ENCODE measurements around the gene SLC22A13.
"Not testable (repeated sequence)": the region's sequence is repeated elsewhere in the genome, so short reads cannot be mapped to it uniquely, and the experiment has no call there.

Gene SLC22A13

GRCh38 chr3:38265604-38266307 is at the start of gene SLC22A13:
Gene SLC22A13 (plus strand): TSS chr3:38265812. CDS start chr3:38265861, 49 bp downstream.
- no peak for FAIRE-seq
- DNase-seq (ENCODE audit: low spot score) = no peak

GRCh38 chr3:38219609-38220197 is 45.9 kb upstream of the SLC22A13 start:
- no peak for DNase-seq (ENCODE audit: low spot score)
- FAIRE-seq = no peak

GRCh38 chr3:38221005-38221404 is 44.6 kb upstream of the SLC22A13 start:
- FAIRE-seq = no peak
- no peak for DNase-seq (ENCODE audit: low spot score)

- no peak for DNase-seq (ENCODE audit: low spot score)
- no peak for FAIRE-seq
Measured at GRCh38 chr3:38222032-38222634, 43.5 kb upstream of the SLC22A13 start.

- FAIRE-seq = no peak
Measured at GRCh38 chr3:38224357-38224756, 41.3 kb upstream of the SLC22A13 start.

GRCh38 chr3:38226273-38226672 is 39.3 kb upstream of the SLC22A13 start:
- no peak for FAIRE-seq
- no peak for DNase-seq (ENCODE audit: low spot score)

More at GRCh38 chr3:38224357-38224756, 41.3 kb upstream of the SLC22A13 start:
- DNase-seq (ENCODE audit: low spot score) = no peak

GRCh38 chr3:38227989-38228388 is 37.6 kb upstream of the SLC22A13 start:
- DNase-seq (ENCODE audit: low spot score) (no peak), FAIRE-seq (no peak)

GRCh38 chr3:38229036-38229435 is 36.6 kb upstream of the SLC22A13 start:
- no peak for FAIRE-seq
- no peak for DNase-seq (ENCODE audit: low spot score)

GRCh38 chr3:38232701-38233100 is 32.9 kb upstream of the SLC22A13 start:
- no peak for DNase-seq (ENCODE audit: low spot score)
- no peak for FAIRE-seq

GRCh38 chr3:38235466-38235865 is 30.1 kb upstream of the SLC22A13 start:
- no peak for DNase-seq (ENCODE audit: low spot score)
- no peak for FAIRE-seq

- no peak for DNase-seq (ENCODE audit: low spot score)
- no peak for FAIRE-seq
Measured at GRCh38 chr3:38238416-38239008, 27.1 kb upstream of the SLC22A13 start.

GRCh38 chr3:38242812-38243211 is 22.8 kb upstream of the SLC22A13 start:
- not testable (repeated sequence) for FAIRE-seq

GRCh38 chr3:38245930-38246329 is 19.7 kb upstream of the SLC22A13 start:
- DNase-seq (ENCODE audit: low spot score) (no peak), FAIRE-seq (no peak)

More at GRCh38 chr3:38242812-38243211, 22.8 kb upstream of the SLC22A13 start:
- DNase-seq (ENCODE audit: low spot score) = not testable (repeated sequence)

- DNase-seq (ENCODE audit: low spot score) (peak; percentile 68), FAIRE-seq (peak; percentile 92)
Measured at GRCh38 chr3:38247366-38248035, 18.1 kb upstream of the SLC22A13 start.

GRCh38 chr3:38250198-38250597 is 15.4 kb upstream of the SLC22A13 start:
- FAIRE-seq (no peak), DNase-seq (ENCODE audit: low spot score) (no peak)

- FAIRE-seq = no peak
- DNase-seq (ENCODE audit: low spot score) = no peak
Measured at GRCh38 chr3:38251197-38251596, 14.4 kb upstream of the SLC22A13 start.

GRCh38 chr3:38253704-38254103 is 11.9 kb upstream of the SLC22A13 start:
- DNase-seq (ENCODE audit: low spot score) (no peak), FAIRE-seq (no peak)

GRCh38 chr3:38254872-38255271 is 10.7 kb upstream of the SLC22A13 start:
- DNase-seq (ENCODE audit: low spot score) = no peak
- FAIRE-seq = no peak

- DNase-seq (ENCODE audit: low spot score) (no peak), FAIRE-seq (no peak)
Measured at GRCh38 chr3:38255627-38256026, 10.0 kb upstream of the SLC22A13 start.

GRCh38 chr3:38257583-38257982 is 8.0 kb upstream of the SLC22A13 start:
- FAIRE-seq (no peak), DNase-seq (ENCODE audit: low spot score) (no peak)

- no peak for FAIRE-seq
- no peak for DNase-seq (ENCODE audit: low spot score)
Measured at GRCh38 chr3:38260474-38260873, 5.1 kb upstream of the SLC22A13 start.

- no peak for DNase-seq (ENCODE audit: low spot score)
- FAIRE-seq = no peak
Measured at GRCh38 chr3:38264353-38264771, 1.2 kb upstream of the SLC22A13 start.
